Lower lobe of right lung (tissue), 2 donors: ENCODE measurements around the gene PNMA1. TPM values are rescaled to one million over a fixed set of nuclear protein-coding genes. Genes with fewer than 3 reads are reported as not detected.

ENCODE experiments used
- ATAC-seq, 2 donors: fragments of 200-7000 bp; cut with Tn5 transposase; one replicate each; pipeline ENCODE4 v1.9.1; 2020 to 2022; ENCODE audit warnings: mild to moderate bottlenecking in 2 of 2, moderate library complexity in 2 of 2
- DNase-seq: peaks from one replicate; pipeline ENCODE4 v3.0.0-alpha.2; 2020
- H3K27ac ChIP-seq: fragments of 200-600 bp; one replicate; pipeline ENCODE4 v1.8.0; 2022
- H3K27me3 ChIP-seq: fragments of 200-600 bp; one replicate; pipeline ENCODE4 v1.8.0; 2022; ENCODE audit warnings: low read depth
- H3K36me3 ChIP-seq: fragments of 200-600 bp; one replicate; pipeline ENCODE4 v1.8.0; 2022; ENCODE audit warnings: mild to moderate bottlenecking
- H3K4me1 ChIP-seq: fragments of 200-600 bp; one replicate; pipeline ENCODE4 v1.8.0; 2022
- H3K4me3 ChIP-seq: fragments of 200-600 bp; one replicate; pipeline ENCODE4 v1.8.0; 2022; ENCODE audit warnings: mild to moderate bottlenecking
- H3K9me3 ChIP-seq: fragments of 200-600 bp; one replicate; pipeline ENCODE4 v1.8.0; 2022
- intact Hi-C: fragments of 100-400 bp; cut with DNase I; formaldehyde crosslinking; loops from one replicate; pipeline ENCODE4 v1.11.0; 2022
- total RNA-seq: library from RNA; stranded (reverse); fragmentation: NEBNext Ultra II Directional; extraction: Animal tissue kit (Norgen Biotek cat#: 25700); gene quantifications from one replicate; pipeline ENCODE4 v1.2.1, GENCODE V29; 2021
- TF ChIP-seq, protein P1 (sequence below): fragments of 200-600 bp; IDR thresholded peaks from one replicate; pipeline ENCODE4 v1.8.0; 2022; ENCODE audit warnings: antibody characterized with exemption, mild to moderate bottlenecking
- donor health status: DM: no; HTN: yes; CAD: no; lungs with severe emphysema.

Gene PNMA1
- total RNA-seq, 1 donor from 2014 or later: 24.4 TPM

DNA sequence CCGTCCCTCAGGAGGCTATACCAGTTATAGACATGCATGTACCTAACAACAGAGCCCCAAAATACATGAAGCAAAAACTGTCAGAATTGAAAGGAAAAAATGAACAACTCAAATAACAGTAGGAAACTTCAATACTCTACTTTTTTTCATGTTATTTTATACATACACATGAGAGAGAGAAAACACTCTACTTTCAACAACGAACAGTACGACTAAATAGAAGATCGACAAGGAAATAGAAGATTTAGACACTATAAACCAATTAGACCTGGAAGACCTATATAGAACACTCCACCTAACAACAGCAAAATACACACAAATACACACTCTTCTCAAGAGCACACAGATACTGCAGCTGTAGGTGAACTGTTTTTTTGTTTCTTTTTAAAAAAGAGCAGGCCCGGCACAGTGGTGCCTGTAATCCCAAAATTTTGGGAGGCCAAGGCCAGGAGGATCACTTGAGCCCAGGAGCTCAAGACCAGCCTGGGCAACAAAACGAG lies 34.7 kb upstream of the PNMA1 start:
- TF ChIP-seq, protein P1, sequence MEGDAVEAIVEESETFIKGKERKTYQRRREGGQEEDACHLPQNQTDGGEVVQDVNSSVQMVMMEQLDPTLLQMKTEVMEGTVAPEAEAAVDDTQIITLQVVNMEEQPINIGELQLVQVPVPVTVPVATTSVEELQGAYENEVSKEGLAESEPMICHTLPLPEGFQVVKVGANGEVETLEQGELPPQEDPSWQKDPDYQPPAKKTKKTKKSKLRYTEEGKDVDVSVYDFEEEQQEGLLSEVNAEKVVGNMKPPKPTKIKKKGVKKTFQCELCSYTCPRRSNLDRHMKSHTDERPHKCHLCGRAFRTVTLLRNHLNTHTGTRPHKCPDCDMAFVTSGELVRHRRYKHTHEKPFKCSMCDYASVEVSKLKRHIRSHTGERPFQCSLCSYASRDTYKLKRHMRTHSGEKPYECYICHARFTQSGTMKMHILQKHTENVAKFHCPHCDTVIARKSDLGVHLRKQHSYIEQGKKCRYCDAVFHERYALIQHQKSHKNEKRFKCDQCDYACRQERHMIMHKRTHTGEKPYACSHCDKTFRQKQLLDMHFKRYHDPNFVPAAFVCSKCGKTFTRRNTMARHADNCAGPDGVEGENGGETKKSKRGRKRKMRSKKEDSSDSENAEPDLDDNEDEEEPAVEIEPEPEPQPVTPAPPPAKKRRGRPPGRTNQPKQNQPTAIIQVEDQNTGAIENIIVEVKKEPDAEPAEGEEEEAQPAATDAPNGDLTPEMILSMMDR: no peak
- no peaks in the 10 kb centered on the region for H3K36me3 ChIP-seq
- intact Hi-C loops: no loop called here
- H3K4me1 ChIP-seq: peaks cover 98% of the 10 kb centered on the region
- no peaks in the 10 kb centered on the region for H3K9me3 ChIP-seq
- H3K27me3 ChIP-seq: no peaks in the 10 kb centered on the region
- no peak for DNase-seq
- ATAC-seq: no peak
- H3K27ac ChIP-seq: peak overlapping the region; percentile 49
- H3K4me3 ChIP-seq: no peak overlapping the region

DNA sequence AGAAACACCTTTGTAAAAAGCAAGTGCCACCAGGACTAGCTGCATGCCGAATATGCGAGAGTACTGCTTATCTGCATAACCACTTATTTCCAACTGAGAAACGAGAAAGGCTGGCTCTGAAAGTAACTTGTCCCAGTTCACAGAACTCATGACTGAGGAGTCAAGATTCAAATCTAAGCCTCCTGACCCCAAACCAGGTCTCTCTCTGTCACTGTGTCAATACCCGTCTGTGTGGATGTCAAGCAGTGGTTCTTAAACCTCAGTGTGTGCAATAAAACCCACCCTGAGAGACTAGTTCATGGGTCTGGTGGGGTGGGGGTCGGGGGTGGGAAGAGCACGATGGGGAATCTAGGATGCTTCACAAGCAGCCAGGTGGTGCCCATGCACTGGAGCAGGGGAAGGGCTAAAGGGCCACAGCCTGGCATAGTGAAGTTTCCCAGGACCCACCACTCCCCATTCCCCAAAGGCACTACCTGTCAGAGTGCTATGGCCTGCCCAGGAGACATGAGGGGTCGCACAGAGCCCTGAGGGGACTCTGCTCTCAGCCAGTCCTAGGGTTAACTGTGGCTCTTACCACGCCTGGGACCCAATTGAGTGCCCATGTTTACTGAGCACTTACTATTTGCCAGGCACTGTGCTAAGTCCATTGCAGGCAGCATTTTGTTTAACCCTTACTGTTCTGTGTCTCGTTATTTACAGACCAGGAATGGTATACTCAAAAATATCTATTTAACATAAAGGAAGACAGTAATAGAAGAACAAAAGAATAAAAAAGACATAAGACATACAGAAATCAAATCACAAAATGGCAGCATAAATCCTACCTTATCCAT lies 33.4 kb upstream of the PNMA1 start:
- Histone ChIP-seq H3K9me3 (no peaks in the 10 kb centered on the region), H3K36me3 (no peaks in the 10 kb centered on the region), H3K27me3 (no peaks in the 10 kb centered on the region), H3K4me1 (peaks cover 98% of the 10 kb centered on the region), H3K4me3 (no peak overlapping the region), H3K27ac (no peak overlapping the region)
- ATAC-seq (no peak), DNase-seq (no peak)
- intact Hi-C loops: no loop called here
- TF ChIP-seq, protein P1: no peak

DNA sequence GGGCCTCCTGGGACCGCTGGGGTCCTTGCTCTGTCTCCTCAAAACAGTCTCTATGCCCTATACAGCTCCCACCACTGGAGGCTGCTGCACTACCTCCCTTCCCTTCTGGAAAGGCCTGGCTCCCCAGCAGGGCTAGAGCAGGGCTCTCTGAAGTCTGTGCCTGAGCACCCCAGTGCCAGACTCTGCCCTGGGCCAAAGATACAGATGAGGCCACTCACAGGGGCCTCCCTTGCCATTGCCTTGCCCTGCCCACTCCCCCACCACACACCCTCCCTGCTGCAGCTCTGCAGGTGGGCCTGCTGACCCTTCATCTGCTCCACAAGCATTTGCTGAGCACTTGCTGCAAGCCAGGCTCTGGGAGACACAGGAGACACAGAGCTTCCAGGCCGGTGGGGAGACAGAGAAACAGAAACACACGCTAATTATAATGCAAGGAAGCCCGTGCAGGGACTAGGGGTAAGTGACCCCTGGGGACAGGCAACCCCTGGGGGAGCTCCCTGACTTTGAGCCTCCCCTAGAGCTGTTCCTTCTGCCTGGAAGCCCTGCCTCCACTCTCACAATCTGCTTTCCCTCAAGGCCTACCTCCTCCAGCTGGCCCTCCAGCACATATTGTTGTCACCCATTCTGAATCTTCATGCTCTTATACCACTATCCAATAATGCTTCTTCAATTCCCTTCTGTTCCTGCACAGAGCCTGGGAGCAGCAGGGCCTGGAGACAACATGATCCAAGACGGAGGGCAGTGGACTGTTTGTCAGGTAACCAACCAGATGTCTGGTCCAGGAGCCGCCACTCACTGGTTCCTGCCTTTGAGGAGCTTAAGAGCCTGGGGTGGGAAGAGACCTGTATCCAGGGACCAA lies 32.6 kb upstream of the PNMA1 start:
- Histone ChIP-seq H3K9me3 (no peaks in the 10 kb centered on the region), H3K27me3 (no peaks in the 10 kb centered on the region), H3K27ac (peak overlapping the region; percentile 84), H3K4me1 (peaks cover 98% of the 10 kb centered on the region), H3K36me3 (no peaks in the 10 kb centered on the region), H3K4me3 (no peak overlapping the region)
- ATAC-seq (no peak), DNase-seq (no peak)
- intact Hi-C loops: no loop called here
- TF ChIP-seq, protein P1: no peak

DNA sequence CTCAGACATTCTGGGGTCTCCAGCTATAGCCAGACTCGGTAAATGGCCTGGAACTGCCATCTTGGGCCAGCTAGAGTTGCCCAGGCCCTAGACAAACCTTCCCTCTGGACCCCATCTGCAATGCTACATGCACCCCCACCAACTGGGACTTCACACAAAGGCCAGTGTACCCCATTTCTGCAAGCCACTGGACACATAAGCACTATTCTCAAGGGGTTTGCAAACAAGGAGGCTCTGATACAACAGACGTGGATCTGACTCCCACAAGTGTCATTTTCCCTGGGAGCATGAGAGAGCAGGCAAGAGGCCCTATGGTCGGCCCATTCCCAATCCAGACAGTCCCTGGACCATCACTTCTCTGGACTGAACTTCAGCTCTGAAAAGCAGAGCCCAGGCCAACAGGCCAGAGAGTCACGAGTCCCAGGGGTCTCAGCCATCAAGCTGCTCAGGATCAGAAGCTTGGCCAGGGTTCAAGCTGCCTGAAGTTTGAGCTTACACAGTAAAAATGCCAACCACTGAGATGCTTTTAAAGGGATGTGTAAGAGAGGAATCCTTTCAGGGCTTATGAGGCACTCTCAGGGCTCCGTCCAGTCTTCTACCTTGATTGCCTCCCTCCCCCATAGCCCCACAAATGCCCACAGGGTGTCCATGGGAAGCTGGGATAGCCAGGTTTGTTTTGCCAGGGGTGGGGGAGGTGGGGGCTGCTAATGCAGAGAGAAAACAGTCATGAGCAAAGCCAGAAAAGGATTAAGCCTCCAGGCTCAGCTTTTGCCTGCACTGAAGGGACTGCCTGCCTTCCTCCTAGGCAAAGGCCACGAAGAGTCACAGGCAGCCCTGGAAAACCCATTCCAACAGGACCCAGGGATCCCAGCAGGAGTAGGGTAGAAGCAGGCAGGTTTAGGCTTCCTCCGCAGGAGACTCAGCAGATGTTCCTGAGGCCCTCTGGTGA lies 31.7 kb upstream of the PNMA1 start:
- H3K36me3 ChIP-seq: no peaks in the 10 kb centered on the region
- TF ChIP-seq, protein P1: no peak
- DNase-seq (no peak), ATAC-seq (no peak)
- peaks cover 98% of the 10 kb centered on the region for H3K4me1 ChIP-seq
- H3K27me3 ChIP-seq: no peaks in the 10 kb centered on the region
- H3K9me3 ChIP-seq: no peaks in the 10 kb centered on the region
- H3K27ac ChIP-seq: peak overlapping the region; percentile 84
- intact Hi-C loops: no loop called here
- no peak overlapping the region for H3K4me3 ChIP-seq
